ENCODE data around the gene RBM34. TPM values are rescaled to one million over a fixed set of nuclear protein-coding genes. Genes with fewer than 3 reads are reported as not detected.

Gene RBM34
- total and polyA plus RNA-seq, 2 donors (not counting 1 experiment from before 2014, with no cell fraction given): 30.3 to 64.1 TPM

- Histone ChIP-seq H2AFZ (ENCODE audit: low read length) (no peak overlapping the region), H4K20me1 (ENCODE audit: control insufficient read depth, extremely low read depth, insufficient read depth, low read length) (no peaks in the 10 kb centered on the region), H3K36me3 (ENCODE audit: control insufficient read depth, insufficient read depth, low read length) (peaks cover 4% of the 10 kb centered on the region), H3K4me2 (ENCODE audit: extremely low read depth, insufficient read depth, low read length) (no peak overlapping the region), H3K4me3 (replicated peaks in 1 of 4; ENCODE audit: control extremely low read depth in 1 of 4, insufficient read depth in 1 of 4, low read depth in 3 of 4, low read length in 4 of 4) (no peak overlapping the region), H3K27me3 (ENCODE audit: control insufficient read depth, insufficient read depth, low read length) (no peaks in the 10 kb centered on the region), H3K4me1 (ENCODE audit: control insufficient read depth, extremely low read depth, insufficient read depth, low read length) (no peaks in the 10 kb centered on the region), H3K9ac (ENCODE audit: insufficient read depth, low read length) (no peak overlapping the region), H3K79me2 (ENCODE audit: control insufficient read depth, insufficient read depth, low read length) (no peaks in the 10 kb centered on the region), H3K27ac (ENCODE audit: insufficient read depth, low read length) (no peak overlapping the region), H3K9me3 (ENCODE audit: control insufficient read depth, insufficient read depth, low read depth, low read length) (no peaks in the 10 kb centered on the region)
- no peak for DNase-seq (ENCODE audit: low read depth in 2 of 2)
- no peak for TF ChIP-seq CTCF (conservative IDR thresholded peaks at IDR 0.05 in 1 of 2, IDR thresholded peaks at IDR 0.05 in 1 of 2; ENCODE audit: low read depth in 1 of 2, low read length in 2 of 2)
Measured at GRCh38 chr1:235181561-235182245, 20.7 kb upstream of the RBM34 start.

GRCh38 chr1:235180916-235181460 is 19.9 kb upstream of the RBM34 start:
- no peaks in the 10 kb centered on the region for H3K9me3 ChIP-seq (ENCODE audit: control insufficient read depth, insufficient read depth, low read depth, low read length)
- no peak overlapping the region for H3K4me2 ChIP-seq (ENCODE audit: extremely low read depth, insufficient read depth, low read length)
- no peak for DNase-seq (ENCODE audit: low read depth in 2 of 2)
- no peaks in the 10 kb centered on the region for H4K20me1 ChIP-seq (ENCODE audit: control insufficient read depth, extremely low read depth, insufficient read depth, low read length)
- no peak overlapping the region for H3K9ac ChIP-seq (ENCODE audit: insufficient read depth, low read length)
- H2AFZ ChIP-seq (ENCODE audit: low read length): no peak overlapping the region
- H3K27ac ChIP-seq (ENCODE audit: insufficient read depth, low read length): no peak overlapping the region
- TF ChIP-seq EZH2 (IDR thresholded peaks at IDR 0.05; ENCODE audit: low read length, missing control alignments) (no peak), CTCF (conservative IDR thresholded peaks at IDR 0.05 in 1 of 2, IDR thresholded peaks at IDR 0.05 in 1 of 2; ENCODE audit: low read depth in 1 of 2, low read length in 2 of 2) (no peak)
- H3K4me1 ChIP-seq (ENCODE audit: control insufficient read depth, extremely low read depth, insufficient read depth, low read length): no peaks in the 10 kb centered on the region
- no peaks in the 10 kb centered on the region for H3K79me2 ChIP-seq (ENCODE audit: control insufficient read depth, insufficient read depth, low read length)
- H3K36me3 ChIP-seq (ENCODE audit: control insufficient read depth, insufficient read depth, low read length): peaks cover 4% of the 10 kb centered on the region
- H3K4me3 ChIP-seq (replicated peaks in 1 of 4; ENCODE audit: control extremely low read depth in 1 of 4, insufficient read depth in 1 of 4, low read depth in 3 of 4, low read length in 4 of 4): no peak overlapping the region
- no peaks in the 10 kb centered on the region for H3K27me3 ChIP-seq (ENCODE audit: control insufficient read depth, insufficient read depth, low read length)

GRCh38 chr1:235176486-235176885 is 15.4 kb upstream of the RBM34 start:
- Histone ChIP-seq H4K20me1 (ENCODE audit: control insufficient read depth, extremely low read depth, insufficient read depth, low read length) (no peaks in the 10 kb centered on the region), H3K9ac (ENCODE audit: insufficient read depth, low read length) (no peak overlapping the region), H3K4me2 (ENCODE audit: extremely low read depth, insufficient read depth, low read length) (no peak overlapping the region), H3K79me2 (ENCODE audit: control insufficient read depth, insufficient read depth, low read length) (no peaks in the 10 kb centered on the region), H3K27ac (ENCODE audit: insufficient read depth, low read length) (no peak overlapping the region), H2AFZ (ENCODE audit: low read length) (no peak overlapping the region), H3K9me3 (ENCODE audit: control insufficient read depth, insufficient read depth, low read depth, low read length) (no peaks in the 10 kb centered on the region), H3K27me3 (ENCODE audit: control insufficient read depth, insufficient read depth, low read length) (no peaks in the 10 kb centered on the region), H3K4me1 (ENCODE audit: control insufficient read depth, extremely low read depth, insufficient read depth, low read length) (no peaks in the 10 kb centered on the region), H3K4me3 (replicated peaks in 1 of 4; ENCODE audit: control extremely low read depth in 1 of 4, insufficient read depth in 1 of 4, low read depth in 3 of 4, low read length in 4 of 4) (no peak overlapping the region), H3K36me3 (ENCODE audit: control insufficient read depth, insufficient read depth, low read length) (no peaks in the 10 kb centered on the region)
- no peak for DNase-seq (ENCODE audit: low read depth in 2 of 2)
- no peak for TF ChIP-seq EZH2 (IDR thresholded peaks at IDR 0.05; ENCODE audit: low read length, missing control alignments)
